Measurements from ENCODE around the gene HINT2. TPM values are rescaled to one million over a fixed set of nuclear protein-coding genes. Genes with fewer than 3 reads are reported as not detected.

The HINT2 gene
- total and polyA plus RNA-seq, 2 donors (not counting 1 experiment from before 2014, with no cell fraction given): 31.9 to 33.6 TPM

GRCh38 chr9:35835216-35835632 is 20.4 kb upstream of the HINT2 start:
- POLR2A ChIA-PET: no interaction called here
- Histone ChIP-seq H3K27ac (ENCODE audit: low read length in 2 of 2) (no peak overlapping the region), H3K9me3 (ENCODE audit: control extremely low read depth in 1 of 3, control insufficient read depth in 2 of 3, insufficient read depth in 1 of 3, low read length in 2 of 3) (no peaks in the 10 kb centered on the region), H3K4me1 (ENCODE audit: control insufficient read depth in 2 of 2, insufficient read depth in 2 of 2, low read length in 2 of 2) (peaks cover 28 to 35% of the 10 kb centered on the region in 2 donors), H3K36me3 (replicated peaks in 1 of 2; ENCODE audit: control extremely low read depth in 1 of 2, control insufficient read depth in 1 of 2, extremely low read depth in 1 of 2, insufficient read depth in 2 of 2, low read length in 1 of 2) (no peaks in the 10 kb centered on the region), H3K4me3 (ENCODE audit: control extremely low read depth in 1 of 5, extremely low read depth in 1 of 5, insufficient read depth in 1 of 5, low read depth in 2 of 5, low read length in 4 of 5) (no peak overlapping the region), H3K79me2 (ENCODE audit: control insufficient read depth, insufficient read depth, low read length) (peaks cover 3% of the 10 kb centered on the region), H3K4me2 (replicated peaks; ENCODE audit: low read depth, low read length, poor library complexity, severe bottlenecking) (peak overlapping the region; percentile 58), H3K27me3 (replicated peaks in 1 of 4; ENCODE audit: control extremely low read depth in 1 of 4, control insufficient read depth in 3 of 4, insufficient read depth in 4 of 4, low read length in 3 of 4) (no peaks in the 10 kb centered on the region), H3K9ac (ENCODE audit: low read length) (no peak overlapping the region), H4K20me1 (ENCODE audit: control insufficient read depth, insufficient read depth, low read length, poor library complexity, severe bottlenecking) (no peaks in the 10 kb centered on the region), H2AFZ (ENCODE audit: insufficient read depth, low read depth, low read length, poor library complexity, severe bottlenecking) (no peak overlapping the region)
- ATAC-seq (ENCODE audit: low read depth) (no peak), DNase-seq (no peak)
- CTCF ChIA-PET: interaction anchor here (1.9 to 7.4 kb wide), 2 partner anchors 9 to 10 kb away, joined by 5 to 54 read pairs; partner anchors contain the start of genes FAM221B and TMEM8B
- TF ChIP-seq CTCF (IDR thresholded peaks at IDR 0.05) (no peak), EZH2 (IDR thresholded peaks at IDR 0.05; ENCODE audit: borderline replicate concordance, insufficient read depth, low read depth, low read length, poor library complexity, severe bottlenecking) (no peak)
- H3K4me1 Mint-ChIP-seq: peaks cover 44% of the 10 kb centered on the region
- no peak overlapping the region for H3K4me3 Mint-ChIP-seq
- peak overlapping the region; percentile 6 for H3K27ac Mint-ChIP-seq
- intact Hi-C loops (cut with micrococcal nuclease): no loop called here
- no peaks in the 10 kb centered on the region for H3K27me3 Mint-ChIP-seq
- H3K9me3 Mint-ChIP-seq (ENCODE audit: insufficient read depth): no peaks in the 10 kb centered on the region
- WGBS (ENCODE audit: insufficient coverage): 94% methylated on average over 3 of the region's 3 CpGs

- Histone ChIP-seq H2AFZ (ENCODE audit: insufficient read depth, low read depth, low read length, poor library complexity, severe bottlenecking) (no peak overlapping the region), H3K36me3 (replicated peaks in 1 of 2; ENCODE audit: control extremely low read depth in 1 of 2, control insufficient read depth in 1 of 2, extremely low read depth in 1 of 2, insufficient read depth in 2 of 2, low read length in 1 of 2) (no peaks in the 10 kb centered on the region), H3K9ac (ENCODE audit: low read length) (no peak overlapping the region), H3K4me3 (ENCODE audit: control extremely low read depth in 1 of 5, extremely low read depth in 1 of 5, insufficient read depth in 1 of 5, low read depth in 2 of 5, low read length in 4 of 5) (no peak overlapping the region), H3K79me2 (ENCODE audit: control insufficient read depth, insufficient read depth, low read length) (peaks cover 8% of the 10 kb centered on the region), H3K9me3 (ENCODE audit: control extremely low read depth in 1 of 3, control insufficient read depth in 2 of 3, insufficient read depth in 1 of 3, low read length in 2 of 3) (no peaks in the 10 kb centered on the region), H3K27ac (ENCODE audit: low read length in 2 of 2) (no peak overlapping the region), H3K4me1 (ENCODE audit: control insufficient read depth in 2 of 2, insufficient read depth in 2 of 2, low read length in 2 of 2) (peaks cover 25 to 34% of the 10 kb centered on the region in 2 donors), H4K20me1 (ENCODE audit: control insufficient read depth, insufficient read depth, low read length, poor library complexity, severe bottlenecking) (no peaks in the 10 kb centered on the region), H3K27me3 (replicated peaks in 1 of 4; ENCODE audit: control extremely low read depth in 1 of 4, control insufficient read depth in 3 of 4, insufficient read depth in 4 of 4, low read length in 3 of 4) (no peaks in the 10 kb centered on the region), H3K4me2 (replicated peaks; ENCODE audit: low read depth, low read length, poor library complexity, severe bottlenecking) (peak overlapping the region; percentile 58)
- H3K4me3 Mint-ChIP-seq: peak overlapping the region; percentile 37
- H3K9me3 Mint-ChIP-seq (ENCODE audit: insufficient read depth): no peaks in the 10 kb centered on the region
- no peak for TF ChIP-seq EZH2 (IDR thresholded peaks at IDR 0.05; ENCODE audit: borderline replicate concordance, insufficient read depth, low read depth, low read length, poor library complexity, severe bottlenecking)
- no peak for TF ChIP-seq CTCF (IDR thresholded peaks at IDR 0.05)
- no peaks in the 10 kb centered on the region for H3K27me3 Mint-ChIP-seq
- ChIA-PET CTCF (interaction anchor here (0.6 to 7.4 kb wide), 6 partner anchors 8 to 1284 kb away, joined by 3 to 54 read pairs (median 5); partner anchors contain the start of genes FAM221B and TMEM8B), POLR2A (interaction anchor here (0.6 kb wide), 1 partner anchor 103 kb away, joined by 4 read pairs; no protein-coding TSS in a partner anchor)
- no peak for DNase-seq
- WGBS (ENCODE audit: insufficient coverage): 89% methylated on average over 13 of the region's 14 CpGs
- peak overlapping the region; percentile 80 for H3K27ac Mint-ChIP-seq
- peaks cover 46% of the 10 kb centered on the region for H3K4me1 Mint-ChIP-seq
- no peak for ATAC-seq (ENCODE audit: low read depth)
- intact Hi-C loops (cut with micrococcal nuclease): no loop called here
Observed at GRCh38 chr9:35834260-35835215, 19.7 kb upstream of the HINT2 start.

All from B cell (primary cell).